ENCODE measurements around the gene SCAMP2. TPM values are rescaled to one million over a fixed set of nuclear protein-coding genes. Genes with fewer than 3 reads are reported as not detected.

SCAMP2 gene
- total RNA-seq, 1 experiment from 2014 or later: 97.4 TPM

GRCh38 chr15:74841891-74842373 is 31.2 kb downstream of the SCAMP2 start:
- intact Hi-C loops (cut with micrococcal nuclease; ENCODE audit: unreplicated experiment): loop anchor here (2.0 to 5.0 kb wide), 5 partner anchors 31 to 110 kb away; partner anchors contain the start of genes FAM219B and SCAMP2
- BruUV-seq (replicated peaks): no TSS peak

GRCh38 chr15:74840851-74841775 is 32.1 kb downstream of the SCAMP2 start:
- peaks cover 33% of the 10 kb centered on the region for H3K36me3 Mint-ChIP-seq (ENCODE audit: insufficient read depth, unreplicated experiment)
- intact Hi-C loops (cut with micrococcal nuclease; ENCODE audit: unreplicated experiment): loop anchor here (5.0 kb wide), 1 partner anchor 111 kb away; no protein-coding TSS in a partner anchor
- Histone ChIP-seq H3K4me3 (ENCODE audit: low read depth, low read length) (no peak overlapping the region), H3K9me3 (no peaks in the 10 kb centered on the region), H3K27me3 (replicated peaks; ENCODE audit: control insufficient read depth, insufficient read depth, low read length) (no peaks in the 10 kb centered on the region), H3K4me1 (peaks cover 13% of the 10 kb centered on the region), H3K36me3 (ENCODE audit: control insufficient read depth, insufficient read depth, low read length) (no peaks in the 10 kb centered on the region)
- peak overlapping the region; percentile 84 for H3K4me3 Mint-ChIP-seq (ENCODE audit: unreplicated experiment)
- CTCF ChIA-PET: interaction anchor here (1.0 kb wide), 2 partner anchors 15 to 49 kb away, joined by 3 read pairs; partner anchors contain the start of genes CPLX3 and MPI
- TF ChIP-seq CTCF (IDR thresholded peaks at IDR 0.05; ENCODE audit: insufficient read depth in 1 of 2, low read depth in 1 of 2, low read length in 1 of 2, severe bottlenecking in 1 of 2, unreplicated experiment in 1 of 2): no peak
- H3K27ac Mint-ChIP-seq (ENCODE audit: unreplicated experiment): no peak overlapping the region
- H3K27me3 Mint-ChIP-seq (ENCODE audit: insufficient read depth, unreplicated experiment): no peaks in the 10 kb centered on the region
- DNase-seq: no peak
- no peaks in the 10 kb centered on the region for H3K9me3 Mint-ChIP-seq (ENCODE audit: unreplicated experiment)
- BruUV-seq (replicated peaks): no TSS peak
- H3K4me1 Mint-ChIP-seq (ENCODE audit: low read depth, unreplicated experiment): peaks cover 6% of the 10 kb centered on the region
- POLR2A ChIA-PET: interaction anchor here (1.9 kb wide), 1 partner anchor 65 kb away, joined by 7 read pairs; the partner anchor contains the start of gene FAM219B

More at GRCh38 chr15:74841891-74842373, 31.2 kb downstream of the SCAMP2 start:
- peaks cover 6% of the 10 kb centered on the region for H3K4me1 Mint-ChIP-seq (ENCODE audit: low read depth, unreplicated experiment)
- no peaks in the 10 kb centered on the region for H3K9me3 Mint-ChIP-seq (ENCODE audit: unreplicated experiment)
- H3K36me3 ChIP-seq (ENCODE audit: control insufficient read depth, insufficient read depth, low read length): no peaks in the 10 kb centered on the region
- no peaks in the 10 kb centered on the region for H3K9me3 ChIP-seq
- H3K27me3 ChIP-seq (replicated peaks; ENCODE audit: control insufficient read depth, insufficient read depth, low read length): no peaks in the 10 kb centered on the region
- H3K27ac Mint-ChIP-seq (ENCODE audit: unreplicated experiment): no peak overlapping the region
- H3K4me3 Mint-ChIP-seq (ENCODE audit: unreplicated experiment): peak overlapping the region; percentile 84
- no peak for TF ChIP-seq CTCF (IDR thresholded peaks at IDR 0.05; ENCODE audit: insufficient read depth in 1 of 2, low read depth in 1 of 2, low read length in 1 of 2, severe bottlenecking in 1 of 2, unreplicated experiment in 1 of 2)
- no peaks in the 10 kb centered on the region for H3K27me3 Mint-ChIP-seq (ENCODE audit: insufficient read depth, unreplicated experiment)
- no peak for DNase-seq
- peak overlapping the region; percentile 90 for H3K4me3 ChIP-seq (ENCODE audit: low read depth, low read length)
- peaks cover 13% of the 10 kb centered on the region for H3K4me1 ChIP-seq
- H3K36me3 Mint-ChIP-seq (ENCODE audit: insufficient read depth, unreplicated experiment): peaks cover 35% of the 10 kb centered on the region
- ChIA-PET POLR2A (interaction anchor here (1.9 kb wide), 1 partner anchor 65 kb away, joined by 7 read pairs; the partner anchor contains the start of gene FAM219B), CTCF (interaction anchor here (0.6 to 1.9 kb wide), 6 partner anchors 48 to 160 kb away, joined by 3 to 9 read pairs (median 4); partner anchors contain the start of genes CSK and MPI)
